K562 (cell line): ENCODE data around the gene JAKMIP1. TPM values are rescaled to one million over a fixed set of nuclear protein-coding genes. Genes with fewer than 3 reads are reported as not detected.

ENCODE experiments used
- ATAC-seq: fragments of 200-7000 bp; cut with Tn5 transposase; 3 replicates; pipeline ENCODE4 v1.9.1; 2020; ENCODE audit warnings: moderate library complexity
- BruUV-seq: library from RNA; stranded (reverse); fragments of 400-500 nt; replicated peaks from 2 replicates; lab custom pipeline; 2021; lab: Mats Ljungman, UMichigan
- CTCF ChIA-PET: fragments of 300-600 bp; formaldehyde crosslinking; extraction: SDS; loops from one replicate; lab custom pipeline; 2021; ENCODE audit warnings: low intra/inter-chr PET ratio; lab: Yijun Ruan, JAX
- POLR2A ChIA-PET: fragments of 300-600, 350-650 bp; sonication (Branson Sonifier 250); formaldehyde crosslinking; extraction: SDS; loops from one replicate; lab custom pipeline; 2021; ENCODE audit warnings: antibody characterized with exemption, inconsistent platforms; lab: Yijun Ruan, JAX
- DNase-seq, 4 experiments: peaks; one replicate each; pipeline versions ENCODE4 v3.0.0 to v3.0.0-alpha.2; 2011 to 2018; ENCODE audit warnings: low spot score in 3 of 4, mixed read lengths in 3 of 4; ENCODE audit errors: extremely low read depth in 1 of 4
- FAIRE-seq: peaks from 2 replicates; lab custom pipeline; 2011; peaks lifted over from hg19 to GRCh38; lab: Jason Lieb, UNC
- H2AFZ ChIP-seq: 2 replicates; pipeline ENCODE4 v1.6.0; 2011; ENCODE audit warnings: low read depth, low read length, control low read depth, inconsistent platforms
- H3K27ac ChIP-seq: fragments of 200-600 bp; 3 replicates; pipeline ENCODE4 v1.8.0; 2011; ENCODE audit warnings: low read depth, mild to moderate bottlenecking, control low read depth, inconsistent platforms, low read length, moderate library complexity, mixed read lengths; ENCODE audit errors: extremely low read depth
- H3K27me3 ChIP-seq, 2 experiments: fragments of 300-600 bp in 1 of 2; 2 replicates in 1 of 2; 3 replicates in 1 of 2; pipeline versions ENCODE4 v1.6.0 to v1.8.0; 2011; ENCODE audit warnings: inconsistent platforms in 2 of 2, low read length in 2 of 2, mild to moderate bottlenecking in 1 of 2, mixed read lengths in 1 of 2, moderate library complexity in 1 of 2; ENCODE audit not compliant: control insufficient read depth in 2 of 2, insufficient read depth in 2 of 2
- H3K36me3 ChIP-seq: fragments of 300-600 bp; 3 replicates; pipeline ENCODE4 v1.8.0; 2011; ENCODE audit warnings: mild to moderate bottlenecking, low read length, inconsistent platforms; ENCODE audit not compliant: control insufficient read depth, insufficient read depth
- H3K4me1 ChIP-seq, 2 experiments: fragments of 200-600 bp in 1 of 2; replicated peaks in 1 of 2; 2 replicates in 1 of 2; 3 replicates in 1 of 2; pipeline versions ENCODE4 v1.5.1 to v1.8.0; 2011; ENCODE audit warnings: inconsistent platforms in 2 of 2, low read length in 2 of 2, mild to moderate bottlenecking in 1 of 2, mixed read lengths in 1 of 2, moderate library complexity in 1 of 2; ENCODE audit not compliant: control insufficient read depth in 2 of 2, insufficient read depth in 2 of 2
- H3K4me2 ChIP-seq: 2 replicates; pipeline ENCODE4 v1.6.1; 2011; ENCODE audit warnings: low read length, control low read depth, inconsistent platforms, mixed read lengths; ENCODE audit not compliant: insufficient read depth
- H3K4me3 ChIP-seq: fragments of 200-600 bp; sonication (generic), shearing (Covaris generic); 2 replicates; pipeline ENCODE4 v1.5.1; 2016; ENCODE audit warnings: control low read depth, inconsistent platforms
- H3K79me2 ChIP-seq: fragments of 200-600 bp; 3 replicates; pipeline ENCODE4 v1.8.0; 2011; ENCODE audit warnings: low read length, inconsistent platforms; ENCODE audit not compliant: control insufficient read depth, insufficient read depth
- H3K9ac ChIP-seq, 2 experiments: 2 replicates each; pipeline versions ENCODE4 v1.6.0 to v1.6.1; 2011; ENCODE audit warnings: low read depth in 2 of 2, low read length in 2 of 2, control low read depth in 1 of 2, inconsistent platforms in 1 of 2, mild to moderate bottlenecking in 1 of 2, mixed read lengths in 1 of 2; ENCODE audit not compliant: insufficient read depth in 1 of 2
- H3K9me1 ChIP-seq: one replicate; pipeline ENCODE4 v1.6.0; 2011; ENCODE audit warnings: inconsistent platforms, mild to moderate bottlenecking, low read length, moderate library complexity; ENCODE audit not compliant: control insufficient read depth, insufficient read depth
- H3K9me3 ChIP-seq: replicated peaks from 2 replicates; pipeline ENCODE4 v1.5.1; 2011; ENCODE audit warnings: low read depth, low read length, inconsistent platforms; ENCODE audit not compliant: control insufficient read depth, insufficient read depth
- H4K20me1 ChIP-seq: replicated peaks from 2 replicates; pipeline ENCODE4 v1.6.1; 2011; ENCODE audit warnings: low read length, inconsistent platforms, mixed read lengths; ENCODE audit not compliant: control insufficient read depth, insufficient read depth
- CBX3 ChIP-seq, 2 experiments: IDR thresholded peaks; 1 replicate in 1 of 2; 2 replicates in 1 of 2; pipeline ENCODE4 v1.6.1; 2012; ENCODE audit warnings: inconsistent platforms in 2 of 2, low read length in 2 of 2, borderline replicate concordance in 1 of 2, control low read depth in 1 of 2
- HDAC8 ChIP-seq: fragments of 450-650 bp; IDR thresholded peaks from 2 replicates; pipeline ENCODE4 v1.6.1; 2016; ENCODE audit warnings: mild to moderate bottlenecking, missing genetic modification characterization, moderate library complexity, missing compliant biosample characterization
- HMBOX1 ChIP-seq: sonication (generic); IDR thresholded peaks from 2 replicates; pipeline ENCODE4 v1.6.1; 2016
- MEIS2 ChIP-seq: fragments of 450-650 bp; IDR thresholded peaks from 2 replicates; pipeline ENCODE4 v1.6.1; 2014; ENCODE audit warnings: mild to moderate bottlenecking; ENCODE audit not compliant: partially characterized antibody
- PTTG1 ChIP-seq: fragments of 450-650 bp; IDR thresholded peaks from 2 replicates; pipeline ENCODE4 v1.6.1; 2016; ENCODE audit warnings: low read depth, mild to moderate bottlenecking, missing genetic modification characterization, missing compliant biosample characterization
- RBM34 ChIP-seq: fragments of 200-400 bp; formaldehyde crosslinking; IDR thresholded peaks from 2 replicates; pipeline ENCODE4 v1.6.1; 2018; ENCODE audit warnings: low read length, borderline replicate concordance; ENCODE audit not compliant: insufficient read depth
- TEAD2 ChIP-seq: fragments of 450-650 bp; IDR thresholded peaks from 2 replicates; pipeline ENCODE4 v1.6.1; 2016; ENCODE audit warnings: missing genetic modification characterization, control low read depth, missing compliant biosample characterization
- ZBTB9 ChIP-seq: fragments of 450-650 bp; formaldehyde crosslinking; IDR thresholded peaks from 2 replicates; pipeline ENCODE4 v1.4.0; 2020; ENCODE audit warnings: mild to moderate bottlenecking, moderate library complexity
- ZNF407 ChIP-seq: fragments of 450-650 bp; IDR thresholded peaks from 2 replicates; pipeline ENCODE4 v1.6.1; 2016; ENCODE audit warnings: low read depth
- ZNF717 ChIP-seq: fragments of 250-450 bp; sonication (Bioruptor Pico); IDR thresholded peaks from 2 replicates; pipeline ENCODE4 v1.5.0; 2021
- WGBS: fragments of 100-300 bp; shearing (Covaris generic); methylation state at CpG from one replicate; pipeline ENCODE4 v1.1.6; 2016; ENCODE audit warnings: low coverage, mixed read lengths; ENCODE audit not compliant: insufficient coverage; ENCODE audit errors: missing lambda C conversion rate; 5-methylcytosine and 5-hydroxymethylcytosine counted together
- in situ Hi-C: fragments of 300-500 bp; cut with MboI; formaldehyde crosslinking; loops from 4 replicates; pipeline ENCODE4 v1.15.0; 2018; ENCODE audit warnings: inconsistent platforms, mixed read lengths
- intact Hi-C: fragments of 100-400 bp; cut with micrococcal nuclease; formaldehyde crosslinking; loops from 2 replicates; pipeline ENCODE4 v1.14.2; 2022
- polyA plus RNA-seq, 8 experiments: library from polyadenylated mRNA; depleted of rRNA in 4 of 8; stranded (reverse) in 5 of 8; unstranded in 3 of 8; fragments of >200 nt; fragmentation: Nextera tagmentation in 2 of 8; fragmentation: Illumina TruSeq in 1 of 8; extraction: Ambion mirVana in 2 of 8; extraction: Trizol in 1 of 8; gene quantifications; 2 replicates each; pipeline versions ENCODE4 v1.2.1 to v1.2.3, GENCODE V29; 2011 to 2014; ENCODE audit warnings: inconsistent platforms in 1 of 8, missing spikeins in 1 of 8
- total RNA-seq, 7 experiments: library from RNA; depleted of rRNA in 6 of 7; stranded (reverse); fragments of >200 nt in 6 of 7; fragmentation: Illumina TruSeq in 2 of 7; extraction: Trizol in 2 of 7; gene quantifications; 2 replicates each; pipeline versions ENCODE4 v1.2.1 to v1.2.3, GENCODE V29; 2011 to 2021; ENCODE audit warnings: low replicate concordance in 1 of 7

JAKMIP1 gene
- total and polyA plus RNA-seq, 9 of the 15 experiments (the other 6 are each of a cell fraction or from before 2014, with no cell fraction given), result not detected

- BruUV-seq, result no TSS peak
- H3K4me3 ChIP-seq, result no peak overlapping the region
- no peaks in the 10 kb centered on the region for H3K9me1 ChIP-seq
- H3K4me1 ChIP-seq, result no peaks in the 10 kb centered on the region
- no peak overlapping the region for H3K9ac ChIP-seq
- H3K9me3 ChIP-seq, result no peaks in the 10 kb centered on the region
- H3K27ac ChIP-seq, result no peak overlapping the region
- no peak for ATAC-seq
- 0 out of 2 replicates have a peak, but pooled peaks cover 1% of the 10 kb centered on the region for H4K20me1 ChIP-seq
- ChIA-PET CTCF (no interaction called here), POLR2A (interaction anchor here (0.5 to 0.7 kb wide), 2 partner anchors 33 to 61 kb away, joined by 3 read pairs; no protein-coding TSS in a partner anchor)
- H2AFZ ChIP-seq, result no peak overlapping the region
- no peak for FAIRE-seq
- H3K4me2 ChIP-seq, result no peak overlapping the region
- no peaks in the 10 kb centered on the region for H3K36me3 ChIP-seq
- no peaks in the 10 kb centered on the region for H3K79me2 ChIP-seq
- DNase-seq, result no peak
- in situ Hi-C loops, result no loop called here
- 3% methylated on average over 9 of the region's 14 CpGs for WGBS
- intact Hi-C loops, result no loop called here
- H3K27me3 ChIP-seq, result peaks cover 12 to 56% of the 10 kb centered on the region in 2 experiments
- TF ChIP-seq HDAC8 (tag) (no peak), ZNF407 (no peak), MEIS2 (no peak), RBM34 (no peak), HMBOX1 (no peak), CBX3 (IDR thresholded peaks at IDR 0.05; ENCODE audit: borderline replicate concordance in 1 of 2, low read length in 2 of 2) (no peak), TEAD2 (tag) (no peak), PTTG1 (tag) (no peak), ZNF717 (CRISPR knock-in tag) (no peak), ZBTB9 (CRISPR knock-in tag) (no peak)
These were observed 153.7 kb downstream of the JAKMIP1 start for GRCh38 chr4:6046526-6047129.
